T follicular helper cell (primary cell): Measurements from ENCODE around the gene SIRT7.
A peak's percentile ranks its signal among the peaks of the same experiment; 100 is the strongest.

ENCODE experiments used
- DNase-seq: peaks from one replicate; pipeline ENCODE4 v3.0.0-alpha.2; 2020; ENCODE audit warnings: low read depth
- total RNA-seq, 2 experiments: gene quantifications; one replicate each; lab custom pipeline; 2026; lab: John Stamatoyannopoulos, UW

The SIRT7 gene, protein sequence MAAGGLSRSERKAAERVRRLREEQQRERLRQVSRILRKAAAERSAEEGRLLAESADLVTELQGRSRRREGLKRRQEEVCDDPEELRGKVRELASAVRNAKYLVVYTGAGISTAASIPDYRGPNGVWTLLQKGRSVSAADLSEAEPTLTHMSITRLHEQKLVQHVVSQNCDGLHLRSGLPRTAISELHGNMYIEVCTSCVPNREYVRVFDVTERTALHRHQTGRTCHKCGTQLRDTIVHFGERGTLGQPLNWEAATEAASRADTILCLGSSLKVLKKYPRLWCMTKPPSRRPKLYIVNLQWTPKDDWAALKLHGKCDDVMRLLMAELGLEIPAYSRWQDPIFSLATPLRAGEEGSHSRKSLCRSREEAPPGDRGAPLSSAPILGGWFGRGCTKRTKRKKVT
- 39.1 to 71.4 reads per million in 2 experiments for total RNA-seq

- DNase-seq: peak; percentile 76
These were observed at the start of gene SIRT7 for GRCh38 chr17:81917565-81918332. Gene SIRT7 (minus strand): TSS chr17:81918176. CDS start chr17:81918131, 45 bp downstream.

DNA sequence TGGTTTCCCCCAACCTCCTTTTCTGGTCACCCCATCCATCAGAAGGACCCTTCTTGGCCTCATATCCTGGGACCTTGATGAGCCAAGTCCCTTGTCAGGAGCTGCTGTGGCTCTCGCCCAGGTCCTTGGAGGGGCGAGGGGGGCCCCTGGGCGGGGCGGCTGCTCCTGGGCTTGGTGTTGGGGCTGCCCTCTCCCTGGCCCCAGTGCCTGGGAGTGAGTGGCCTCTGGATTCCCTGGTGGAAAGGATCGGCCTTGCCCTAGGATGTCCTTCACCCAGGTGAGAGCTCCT lies 49.2 kb upstream of the SIRT7 start:
- no peak for DNase-seq

GRCh38 chr17:81966343-81967243 lies 48.6 kb upstream of the SIRT7 start:
- DNase-seq: no peak

- DNase-seq: no peak
These were observed 46.3 kb upstream of the SIRT7 start for GRCh38 chr17:81964081-81964849.

DNA sequence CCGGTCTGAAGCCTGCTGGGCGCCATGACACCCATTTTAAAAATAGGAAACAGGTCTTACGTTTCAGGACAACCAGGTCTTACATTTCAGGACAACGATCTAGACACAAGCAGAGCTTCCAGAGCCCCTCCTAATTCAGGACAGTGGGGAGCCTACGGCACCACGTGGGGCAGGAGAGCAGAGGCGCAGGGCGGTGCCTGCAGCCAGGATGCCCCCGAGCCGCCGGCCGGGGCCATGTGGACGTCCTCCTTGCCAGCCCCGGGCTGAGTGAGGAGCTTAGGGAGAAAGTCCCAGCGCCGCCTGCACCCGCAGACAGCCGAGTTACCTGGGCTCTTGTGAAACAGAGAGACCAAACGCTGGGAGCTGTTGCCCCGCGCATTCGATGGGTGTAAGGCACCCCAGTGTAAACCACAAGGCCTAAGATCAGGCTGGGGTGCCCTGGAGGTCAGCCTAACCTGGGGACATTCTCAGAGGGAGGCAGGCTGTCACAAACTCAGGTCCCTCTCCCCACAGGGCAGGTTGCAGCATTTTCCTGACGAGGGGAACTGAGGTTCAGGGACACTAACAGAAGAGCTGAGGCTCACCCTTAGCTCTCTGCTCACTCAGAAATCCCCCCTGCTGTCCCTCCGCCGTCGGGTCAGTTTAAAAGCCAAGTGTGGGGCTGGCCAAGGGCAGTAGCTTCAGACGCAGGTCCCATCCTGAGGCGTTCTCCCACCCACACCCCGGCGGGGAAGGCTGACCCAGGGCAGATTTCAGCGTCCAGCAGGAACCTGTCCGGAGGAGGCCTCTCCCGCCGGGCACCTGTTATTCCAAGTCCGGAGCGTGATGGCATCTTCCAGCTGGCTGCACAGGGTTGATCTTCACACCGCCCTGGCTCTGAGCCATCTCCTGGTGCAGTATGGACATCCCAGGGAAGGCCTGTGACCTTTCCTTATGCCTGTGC lies 44.8 kb upstream of the SIRT7 start:
- no peak for DNase-seq

DNA sequence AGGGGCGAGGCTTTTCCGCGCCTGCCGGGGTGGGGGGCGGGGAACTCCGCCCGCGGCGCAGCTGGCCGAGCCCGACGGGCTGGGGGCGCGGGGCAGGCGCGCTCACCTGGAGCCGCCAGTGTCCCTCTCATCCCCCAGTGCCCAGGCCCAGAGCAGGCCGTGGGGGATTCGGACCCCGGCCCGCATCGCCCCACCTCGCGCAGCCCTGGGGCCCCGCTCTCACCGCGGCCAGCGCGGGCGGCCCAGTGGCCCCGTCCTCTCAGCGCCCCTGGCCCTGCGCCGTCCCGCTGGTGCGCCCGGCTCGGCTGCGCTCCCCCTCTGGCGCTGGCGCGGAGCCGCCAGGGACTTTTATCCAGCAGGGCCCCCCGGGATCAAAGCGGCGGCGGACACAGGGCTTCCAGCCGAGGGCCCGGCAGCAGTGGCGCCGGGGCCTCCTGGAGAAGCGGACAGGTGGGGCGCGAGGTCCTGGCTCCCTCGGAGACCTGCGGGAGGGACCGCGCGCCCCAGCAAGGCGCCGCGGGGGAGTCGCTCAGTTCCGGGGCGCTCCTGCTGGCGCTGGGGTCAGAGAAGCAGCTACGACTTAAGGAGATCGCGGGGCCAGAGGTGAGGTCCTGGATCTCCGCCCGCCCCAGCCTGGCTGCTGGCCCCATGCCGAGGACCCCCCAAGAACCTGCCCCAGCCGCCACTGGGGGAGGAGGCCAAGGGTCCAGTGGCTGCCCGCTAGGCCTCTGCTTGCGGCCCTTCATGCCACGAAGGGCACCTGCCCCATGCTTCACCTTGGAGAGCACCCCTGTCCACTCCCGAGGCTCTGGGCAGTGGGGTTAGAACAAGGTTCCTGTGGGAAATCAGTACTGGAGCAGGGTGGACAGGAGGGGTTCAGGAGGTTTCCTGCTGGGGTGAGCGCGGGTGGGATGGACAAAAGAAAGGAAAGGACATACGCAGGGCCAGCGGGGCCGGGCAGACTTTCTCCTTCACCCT lies 43.8 kb upstream of the SIRT7 start:
- DNase-seq: no peak

GRCh38 chr17:81961087-81961511 lies 43.1 kb upstream of the SIRT7 start, which contains the start of gene NOTUM:
Gene NOTUM (minus strand): TSS chr17:81961187. CDS start chr17:81960909, 278 bp downstream.
- no peak for DNase-seq

DNA sequence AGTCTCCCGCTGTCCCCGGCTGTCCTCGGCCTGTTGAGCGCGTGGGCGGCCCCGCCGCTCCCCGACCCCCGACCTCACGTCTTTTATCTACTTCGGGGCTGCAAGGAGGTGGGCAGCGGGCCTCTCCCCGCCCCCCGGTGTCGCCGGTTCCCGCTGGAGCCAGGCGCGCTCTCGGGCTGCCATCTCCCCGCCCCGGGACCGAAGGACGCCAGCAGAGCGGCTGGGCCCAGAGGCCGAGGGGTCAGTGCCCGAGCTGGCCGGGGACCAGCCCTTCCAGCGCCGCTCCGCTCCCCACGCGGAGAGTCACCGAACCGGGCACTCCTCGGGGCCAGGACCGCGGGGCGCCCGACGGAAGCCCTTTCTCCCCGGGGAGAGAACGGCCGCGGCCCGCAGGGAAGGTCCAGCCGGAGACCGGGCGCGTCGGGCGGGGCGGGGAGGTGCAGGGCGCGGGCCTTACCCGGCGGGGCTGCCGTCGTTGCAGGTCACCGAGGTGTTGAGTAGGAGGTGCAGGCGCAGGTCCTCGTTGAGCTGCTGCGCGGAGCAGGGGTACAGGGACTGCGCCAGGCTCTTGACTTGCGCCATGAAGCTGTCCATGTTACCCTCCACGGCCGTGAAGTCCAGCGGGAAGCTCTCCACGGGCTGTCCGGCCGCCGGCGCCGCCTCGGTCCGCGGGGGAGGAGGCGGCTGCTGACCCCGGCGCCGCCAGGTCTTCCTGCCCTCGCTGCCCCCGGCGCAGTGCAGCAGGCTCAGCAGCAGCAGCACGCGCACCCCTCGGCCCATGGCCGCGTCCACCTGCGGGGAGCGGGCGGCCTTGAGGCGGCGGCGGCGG lies 42.4 kb upstream of the SIRT7 start:
- DNase-seq: no peak

DNA sequence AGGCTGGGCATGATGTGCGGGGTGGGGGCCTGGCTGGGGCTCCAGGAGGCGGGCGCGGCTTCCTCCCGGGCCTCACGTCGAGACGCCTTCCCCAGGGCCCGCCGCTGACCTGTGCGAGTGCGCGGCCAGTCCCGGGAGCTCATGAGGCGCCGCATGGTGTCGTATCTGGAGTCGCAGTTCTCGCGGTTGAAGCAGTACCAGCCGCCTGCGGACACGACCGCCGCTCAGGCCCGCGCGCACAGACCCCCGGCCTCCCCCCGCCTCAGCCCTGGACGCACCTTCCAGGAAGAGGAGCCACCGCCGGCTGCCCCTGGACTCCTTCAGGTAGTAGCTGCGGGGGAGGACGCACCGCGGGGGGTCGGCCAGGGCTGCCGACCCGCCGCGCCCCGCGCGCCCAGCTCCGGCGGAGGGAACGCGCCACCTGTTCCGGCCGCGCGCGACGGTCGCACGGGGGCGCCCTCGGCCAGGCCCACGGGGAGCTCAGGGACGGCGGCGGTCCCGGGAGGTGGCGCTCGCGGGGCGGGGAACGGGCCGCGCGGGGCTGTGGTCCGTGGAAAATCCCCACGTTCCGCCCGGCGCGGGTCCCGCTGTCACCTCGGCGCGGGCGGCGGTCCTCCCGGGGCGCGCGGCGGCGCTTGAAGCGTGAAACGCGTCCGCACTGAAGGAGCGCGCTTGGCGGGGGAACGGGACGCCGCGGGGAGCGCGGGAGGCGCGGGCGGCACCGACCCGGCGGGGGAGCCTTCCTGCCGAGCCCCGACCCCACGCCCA lies 41.6 kb upstream of the SIRT7 start:
- peak; percentile 76 for DNase-seq

GRCh38 chr17:81958633-81959342 lies 40.8 kb upstream of the SIRT7 start:
- no peak for DNase-seq

GRCh38 chr17:81957691-81958432 lies 39.9 kb upstream of the SIRT7 start:
- DNase-seq: no peak

- no peak for DNase-seq
These were observed 38.9 kb upstream of the SIRT7 start for GRCh38 chr17:81956607-81957589.

GRCh38 chr17:81955756-81956544 lies 38.0 kb upstream of the SIRT7 start:
- no peak for DNase-seq
